Tibial nerve (tissue), 4 donors: ENCODE data around the gene SLC24A5. TPM values are rescaled to one million over a fixed set of nuclear protein-coding genes. Genes with fewer than 3 reads are reported as not detected.
A peak's percentile ranks its signal among the peaks of the same experiment; 100 is the strongest.

ENCODE experiments used
- DNase-seq, 2 donors: peaks; one replicate each; pipeline ENCODE4 v3.0.0-alpha.2; 2019; ENCODE audit warnings: low spot score in 2 of 2
- H3K27ac ChIP-seq, 4 donors: fragments of 200-600 bp; sonication (generic) in 3 of 4; one replicate each; pipeline ENCODE4 v1.5.1; 2017 to 2019; ENCODE audit warnings: mild to moderate bottlenecking in 1 of 4
- H3K27me3 ChIP-seq, 2 donors: fragments of 200-600 bp; sonication (generic) in 1 of 2; one replicate each; pipeline versions ENCODE4 v1.5.1 to v1.6.0; 2017 to 2019
- H3K36me3 ChIP-seq, 3 donors: fragments of 200-600 bp; sonication (generic); one replicate each; pipeline ENCODE4 v1.5.1; 2018 to 2019
- H3K4me1 ChIP-seq, 4 donors: fragments of 200-600 bp; sonication (generic) in 3 of 4; one replicate each; pipeline ENCODE4 v1.5.1; 2017 to 2019
- H3K4me3 ChIP-seq, 4 donors: fragments of 200-600 bp; sonication (generic) in 3 of 4; one replicate each; pipeline ENCODE4 v1.5.1; 2017 to 2019; ENCODE audit warnings: mild to moderate bottlenecking in 1 of 4, moderate library complexity in 1 of 4
- H3K9me3 ChIP-seq, 4 donors: fragments of 200-600 bp; sonication (generic) in 3 of 4; one replicate each; pipeline ENCODE4 v1.5.1; 2017 to 2019
- EP300 ChIP-seq, 2 donors: sonication (generic); formaldehyde crosslinking; IDR thresholded peaks; one replicate each; pipeline ENCODE4 v1.6.1; 2017; ENCODE audit warnings: antibody characterized with exemption in 2 of 2, mild to moderate bottlenecking in 1 of 2
- POLR2A ChIP-seq, 2 donors: fragments of 450-650 bp; IDR thresholded peaks; one replicate each; pipeline ENCODE4 v1.6.1; 2017; ENCODE audit warnings: antibody characterized with exemption in 2 of 2, mild to moderate bottlenecking in 2 of 2, moderate library complexity in 2 of 2
- WGBS, 2 donors: methylation state at CpG; one replicate each; pipeline ENCODE4 v1.1.5; 2018; 5-methylcytosine and 5-hydroxymethylcytosine counted together
- total RNA-seq, 4 donors: library from RNA; depleted of rRNA; stranded (reverse); fragments of >200 nt; gene quantifications; one replicate each; pipeline ENCODE4 v1.1.0, GENCODE V29; 2016
- TF ChIP-seq, protein P1 (sequence below), 5 experiments: fragments of 200-600 bp in 3 of 5; fragments of 450-650 bp in 2 of 5; sonication (generic) in 3 of 5; IDR thresholded peaks; one replicate each; pipeline ENCODE4 v1.5.1; 2016 to 2019; ENCODE audit warnings: antibody characterized with exemption in 5 of 5, mild to moderate bottlenecking in 3 of 5, moderate library complexity in 2 of 5

SLC24A5 gene
- total RNA-seq, 4 donors from 2014 or later: 0.20 to 0.84 (median 0.44) TPM; not detected in 1

GRCh38 chr15:48177383-48177765 lies 56.6 kb downstream of the SLC24A5 start:
- Histone ChIP-seq H3K27me3 (no peaks in the 10 kb centered on the region), H3K4me1 (peaks cover 0 to 12% (median 3%) of the 10 kb centered on the region in 4 donors), H3K4me3 (peak overlapping the region; percentile 68 to 79 (median 72)), H3K9me3 (peaks cover 0 to 3% (median 0%) of the 10 kb centered on the region in 4 donors), H3K27ac (peak overlapping the region; percentile 72 to 89 (median 83)), H3K36me3 (no peaks in the 10 kb centered on the region)
- DNase-seq: no peak
- 1 to 2% methylated on average over 10 of the region's 10 CpGs for WGBS, 2 donors
- TF ChIP-seq EP300 (IDR thresholded peaks at IDR 0.05): no peak
- TF ChIP-seq, protein P1, sequence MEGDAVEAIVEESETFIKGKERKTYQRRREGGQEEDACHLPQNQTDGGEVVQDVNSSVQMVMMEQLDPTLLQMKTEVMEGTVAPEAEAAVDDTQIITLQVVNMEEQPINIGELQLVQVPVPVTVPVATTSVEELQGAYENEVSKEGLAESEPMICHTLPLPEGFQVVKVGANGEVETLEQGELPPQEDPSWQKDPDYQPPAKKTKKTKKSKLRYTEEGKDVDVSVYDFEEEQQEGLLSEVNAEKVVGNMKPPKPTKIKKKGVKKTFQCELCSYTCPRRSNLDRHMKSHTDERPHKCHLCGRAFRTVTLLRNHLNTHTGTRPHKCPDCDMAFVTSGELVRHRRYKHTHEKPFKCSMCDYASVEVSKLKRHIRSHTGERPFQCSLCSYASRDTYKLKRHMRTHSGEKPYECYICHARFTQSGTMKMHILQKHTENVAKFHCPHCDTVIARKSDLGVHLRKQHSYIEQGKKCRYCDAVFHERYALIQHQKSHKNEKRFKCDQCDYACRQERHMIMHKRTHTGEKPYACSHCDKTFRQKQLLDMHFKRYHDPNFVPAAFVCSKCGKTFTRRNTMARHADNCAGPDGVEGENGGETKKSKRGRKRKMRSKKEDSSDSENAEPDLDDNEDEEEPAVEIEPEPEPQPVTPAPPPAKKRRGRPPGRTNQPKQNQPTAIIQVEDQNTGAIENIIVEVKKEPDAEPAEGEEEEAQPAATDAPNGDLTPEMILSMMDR (IDR thresholded peaks at IDR 0.05): no peak
- no peak for TF ChIP-seq POLR2A (IDR thresholded peaks at IDR 0.05)

DNA sequence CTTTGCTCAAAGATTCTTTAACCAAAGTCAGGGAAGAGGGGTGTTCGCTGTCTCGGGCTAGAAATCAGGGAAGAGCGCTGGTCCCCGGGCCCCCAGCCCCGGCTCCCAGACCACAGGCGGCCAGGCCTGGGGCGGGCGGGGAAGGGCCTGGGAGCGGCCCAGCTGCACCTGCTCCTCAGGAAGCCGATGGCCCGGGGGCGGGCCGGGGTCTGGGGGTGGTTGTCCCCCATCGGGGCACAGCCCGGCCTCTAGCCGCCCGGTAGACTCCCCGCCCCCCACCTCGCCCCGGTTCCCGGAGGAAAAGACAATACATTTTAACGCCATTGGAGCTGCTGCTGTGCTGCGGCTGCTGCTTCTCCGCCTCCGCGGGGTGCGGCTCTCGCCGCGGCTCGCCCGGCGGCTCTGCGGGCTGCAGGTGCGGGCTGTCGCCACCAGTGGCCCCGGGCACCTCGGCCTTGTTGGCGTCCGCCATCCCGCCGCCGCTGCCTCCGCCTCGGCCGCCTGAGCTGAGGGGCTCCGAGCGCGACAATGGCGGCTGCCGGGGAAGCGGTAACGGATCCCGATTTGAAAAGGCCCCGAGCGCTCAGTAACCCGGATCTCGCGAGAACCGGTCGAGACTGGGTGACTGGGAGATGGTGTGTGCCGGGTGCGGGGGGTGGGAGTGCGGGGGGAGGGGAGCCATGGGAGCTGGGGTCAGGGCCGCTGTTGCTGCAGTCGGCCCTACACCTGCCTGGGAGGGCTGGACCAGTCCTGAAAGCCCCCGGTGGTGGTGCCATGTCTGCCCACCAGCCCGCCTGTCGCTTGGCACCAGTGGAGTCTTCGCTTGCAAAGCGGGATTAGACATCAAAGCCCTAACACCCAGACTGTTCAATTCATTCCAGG lies 57.2 kb downstream of the SLC24A5 start, which contains the start of gene MYEF2:
TSS of gene MYEF2 (minus strand) at position 530 of the 882 bp plus-strand sequence. CDS start at position 472, 58 bp downstream.
- 4 to 8% methylated on average over 24 to 30 of the region's 71 CpGs for WGBS, 2 donors
- H3K27ac ChIP-seq: peak within 1 kb of the TSS; percentile 72 to 89 (median 83)
- no peak for TF ChIP-seq EP300 (IDR thresholded peaks at IDR 0.05)
- TF ChIP-seq POLR2A (IDR thresholded peaks at IDR 0.05): no peak
- TF ChIP-seq, protein P1 (IDR thresholded peaks at IDR 0.05): no peak

DNA sequence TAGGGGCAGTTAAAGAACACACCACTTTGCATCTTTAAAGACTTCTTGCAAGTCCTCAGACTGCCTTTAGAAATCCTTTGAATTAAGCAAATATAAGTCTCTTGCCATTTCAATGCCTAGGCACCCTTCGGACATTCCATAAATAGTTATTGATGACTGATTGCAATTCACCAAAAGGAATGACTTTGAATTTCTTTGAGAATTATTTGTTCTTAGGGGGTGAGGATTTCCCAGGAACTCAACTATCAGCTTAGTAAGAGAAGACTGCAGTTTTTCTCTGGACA lies 57.8 kb downstream of the SLC24A5 start:
- DNase-seq: no peak
- Histone ChIP-seq H3K36me3 (no peaks in the 10 kb centered on the region), H3K27ac (no peak overlapping the region), H3K27me3 (no peaks in the 10 kb centered on the region), H3K4me1 (peaks cover 0 to 12% (median 3%) of the 10 kb centered on the region in 4 donors), H3K9me3 (no peaks in the 10 kb centered on the region), H3K4me3 (peak overlapping the region in 3 of 4 donors; percentile 70 to 79 (median 75))
- 77 to 94% methylated on average over 1 of the region's 1 CpG for WGBS, 2 donors
- TF ChIP-seq POLR2A (IDR thresholded peaks at IDR 0.05) (no peak), EP300 (IDR thresholded peaks at IDR 0.05) (no peak)
- TF ChIP-seq, protein P1 (IDR thresholded peaks at IDR 0.05): no peak

More for the DNA sequence above, 57.2 kb downstream of the SLC24A5 start, which contains the start of gene MYEF2:
- Histone ChIP-seq H3K4me3 (peak within 1 kb of the TSS; percentile 68 to 79 (median 72)), H3K36me3 (no peaks in the 10 kb centered on the region), H3K4me1 (peaks cover 0 to 12% (median 3%) of the 10 kb centered on the region in 4 donors), H3K9me3 (no peaks in the 10 kb centered on the region), H3K27me3 (no peaks in the 10 kb centered on the region)
- peak; percentile 24 to 36 for DNase-seq

DNA sequence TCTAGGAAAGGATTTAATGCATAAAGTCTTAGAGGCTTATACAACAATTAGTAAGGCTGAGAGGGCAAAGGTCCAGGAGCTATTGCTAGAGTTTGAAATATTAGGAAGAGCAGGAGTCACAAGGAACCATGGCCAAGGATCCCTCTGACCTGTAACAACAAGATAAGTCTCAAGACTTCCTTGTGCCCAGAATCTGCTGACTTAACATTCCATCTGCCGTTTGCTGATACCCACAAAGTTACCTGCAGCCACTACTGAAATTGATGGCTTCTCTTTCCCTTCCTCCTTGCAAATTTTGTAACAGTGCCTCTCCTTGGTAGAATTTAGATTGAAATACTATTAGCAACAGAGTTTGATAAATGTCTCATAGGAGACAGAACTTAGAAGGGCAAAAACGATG lies 62.0 kb downstream of the SLC24A5 start:
- Histone ChIP-seq H3K4me1 (peaks cover 0 to 7% (median 0%) of the 10 kb centered on the region in 4 donors), H3K36me3 (no peaks in the 10 kb centered on the region), H3K27ac (no peak overlapping the region), H3K27me3 (no peaks in the 10 kb centered on the region), H3K4me3 (no peak overlapping the region), H3K9me3 (no peaks in the 10 kb centered on the region)
- 68 to 70% methylated on average over 2 of the region's 2 CpGs for WGBS, 2 donors
- TF ChIP-seq, protein P1 (IDR thresholded peaks at IDR 0.05): no peak
- TF ChIP-seq EP300 (IDR thresholded peaks at IDR 0.05): no peak
- no peak for TF ChIP-seq POLR2A (IDR thresholded peaks at IDR 0.05)
- no peak for DNase-seq

- Histone ChIP-seq H3K27ac (no peak overlapping the region), H3K27me3 (no peaks in the 10 kb centered on the region), H3K9me3 (no peaks in the 10 kb centered on the region), H3K36me3 (no peaks in the 10 kb centered on the region), H3K4me3 (no peak overlapping the region), H3K4me1 (no peaks in the 10 kb centered on the region)
- no peak for TF ChIP-seq POLR2A (IDR thresholded peaks at IDR 0.05)
- TF ChIP-seq, protein P1 (IDR thresholded peaks at IDR 0.05): no peak
- TF ChIP-seq EP300 (IDR thresholded peaks at IDR 0.05): no peak
- DNase-seq: no peak
- 82 to 85% methylated on average over 3 of the region's 3 CpGs for WGBS, 2 donors
These were observed 64.7 kb downstream of the SLC24A5 start for GRCh38 chr15:48185529-48185928.
